GM21515 (cell line): ENCODE results near the gene DOK4.
A peak's percentile ranks its signal among the peaks of the same experiment; 100 is the strongest.
"Not testable (repeated sequence)": the region's sequence is repeated elsewhere in the genome, so short reads cannot be mapped to it uniquely, and the experiment has no call there.

Source experiments
- ATAC-seq: cut with Tn5 transposase; IDR thresholded peaks from one replicate; pipeline ENCODE4 v1.9.1; 2021; ENCODE audit not compliant: unreplicated experiment

Gene DOK4

DNA sequence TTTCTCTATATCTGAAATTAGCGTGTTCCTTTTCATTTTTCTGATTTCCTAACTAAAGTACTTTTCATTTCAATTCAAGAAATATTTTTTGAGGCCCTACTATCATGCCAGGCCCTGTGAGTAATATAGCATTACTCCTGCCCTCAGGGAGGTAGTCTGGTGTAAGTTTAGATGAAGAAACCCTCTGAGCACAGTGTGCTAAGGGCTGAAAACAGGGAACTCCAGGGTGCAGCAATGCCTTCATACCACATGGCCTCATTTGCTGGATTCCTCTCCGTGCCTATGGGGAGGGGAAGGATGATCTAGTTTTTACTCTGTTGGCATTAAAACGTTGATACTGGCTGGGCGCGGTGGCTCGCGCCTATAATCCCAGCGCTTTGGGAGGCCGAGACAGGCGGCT is 34.3 kb downstream of the DOK4 start:
- no peak for ATAC-seq

DNA sequence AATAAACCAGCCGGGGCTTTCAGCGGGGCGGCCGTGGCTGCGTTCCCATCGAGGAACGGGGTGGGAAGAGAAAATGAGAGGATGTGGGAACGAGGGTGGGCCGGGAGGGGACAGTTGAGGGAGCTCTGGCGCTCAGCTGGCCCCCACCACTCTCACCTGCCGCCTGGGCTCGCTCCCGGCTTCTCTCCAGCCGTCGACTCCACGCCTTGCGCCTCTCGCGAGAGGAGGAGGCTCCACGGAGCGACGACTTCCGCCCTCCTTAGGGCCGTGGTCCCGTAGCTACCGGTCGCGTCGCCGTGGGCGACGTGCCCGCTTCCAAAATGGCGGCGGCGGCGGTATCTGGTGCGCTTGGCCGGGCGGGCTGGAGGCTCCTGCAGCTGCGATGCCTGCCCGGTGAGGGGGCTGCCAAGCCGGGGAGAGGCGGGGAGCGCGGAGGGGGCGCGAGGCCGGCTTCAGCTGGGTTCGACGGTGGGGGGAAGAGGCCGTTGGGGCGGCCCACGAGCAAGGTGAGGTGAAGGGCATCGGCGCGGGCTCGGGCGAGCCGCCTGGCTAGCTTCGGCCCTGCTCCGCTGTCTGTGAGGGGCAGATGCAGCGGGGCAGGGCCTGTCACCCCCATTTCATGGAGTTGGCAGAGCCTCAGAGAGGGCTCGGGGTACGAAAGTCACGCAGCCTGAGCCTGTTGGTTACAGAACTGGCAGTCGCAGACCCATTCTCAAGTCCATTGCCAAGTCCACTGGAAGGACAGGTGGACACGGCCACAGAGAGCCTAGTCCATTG is 38.9 kb downstream of the DOK4 start, which contains the start of the genes CIAPIN1 and COQ9:
Gene CIAPIN1, minus strand, starts transcription at position 200 of the 777 bp plus-strand sequence. CDS start 6,457 bp downstream, outside the sequence.
Gene COQ9, plus strand, starts transcription at position 294 of the 777 bp plus-strand sequence. Its CDS starts 27 bp downstream, at position 321.
- ATAC-seq: peak; percentile 98

DNA sequence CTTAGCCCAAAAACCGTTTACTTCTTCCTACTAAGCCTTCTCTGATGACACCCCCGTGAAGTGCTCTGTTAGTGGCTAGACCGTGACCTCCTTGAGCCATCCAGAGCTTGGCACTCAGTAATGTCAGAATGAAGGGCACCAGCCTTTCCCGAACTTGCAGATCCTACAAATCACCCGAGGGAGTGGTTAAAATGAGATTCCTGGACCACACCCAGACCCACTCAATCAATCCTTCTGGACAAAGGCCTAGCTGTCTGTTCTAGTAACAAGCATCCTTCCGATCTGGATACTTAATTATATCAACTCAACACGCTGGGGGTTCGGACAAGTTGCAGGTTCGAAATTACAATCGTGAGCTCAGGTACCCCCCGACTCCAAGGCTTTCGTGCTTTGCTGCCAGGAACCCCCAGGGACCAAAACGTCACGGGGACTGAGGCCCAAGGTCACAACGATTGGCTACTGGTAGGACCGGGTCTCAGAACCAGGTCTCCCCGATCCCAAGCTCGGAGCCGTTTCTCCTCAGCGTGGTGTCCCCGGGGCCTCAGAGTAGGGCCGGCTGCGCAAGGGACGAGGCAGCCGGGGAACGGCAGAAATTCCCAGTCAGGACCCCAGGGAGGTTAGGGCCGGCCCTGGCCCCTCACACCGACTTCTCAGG is 39.6 kb downstream of the DOK4 start:
- peak; percentile 37 for ATAC-seq

DNA sequence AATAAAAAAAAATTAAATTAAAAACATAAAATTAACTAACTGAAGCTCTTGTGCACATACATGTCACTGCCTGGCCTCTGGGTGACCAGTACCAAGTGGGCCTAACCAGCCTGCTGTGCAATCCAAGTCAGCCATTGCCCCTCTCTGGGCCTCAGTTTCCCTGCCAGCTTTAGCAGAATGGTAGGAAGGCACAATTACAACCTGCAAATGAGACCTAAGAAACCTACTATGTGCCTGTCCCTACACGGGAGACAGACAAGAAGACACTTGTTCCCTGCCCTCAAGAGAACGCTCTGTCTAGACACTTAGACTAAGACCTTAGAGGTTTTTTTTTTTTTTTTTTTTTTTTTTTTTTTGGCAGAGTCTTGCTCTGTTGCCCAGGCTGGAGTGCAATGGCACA is 40.8 kb downstream of the DOK4 start:
- no peak for ATAC-seq

DNA sequence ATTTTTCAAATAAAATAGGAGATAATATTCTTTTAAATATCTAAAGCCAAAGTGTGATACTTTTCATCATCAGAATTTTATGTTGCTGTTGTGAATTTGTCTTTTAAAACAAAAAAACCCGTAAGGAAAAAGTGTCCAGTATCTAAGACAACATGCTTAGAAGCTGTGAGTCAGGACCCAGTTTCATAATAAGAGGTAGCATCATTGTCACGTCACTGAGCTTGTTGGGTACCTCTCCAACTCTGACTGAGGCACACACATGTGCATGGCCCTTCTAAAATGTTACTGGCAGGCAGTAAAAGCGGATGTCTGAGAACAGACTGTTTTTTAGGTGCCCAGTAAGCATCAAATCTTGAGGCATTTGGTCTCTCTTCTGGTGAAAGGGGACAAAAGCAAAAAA is 41.6 kb downstream of the DOK4 start:
- ATAC-seq: no peak

DNA sequence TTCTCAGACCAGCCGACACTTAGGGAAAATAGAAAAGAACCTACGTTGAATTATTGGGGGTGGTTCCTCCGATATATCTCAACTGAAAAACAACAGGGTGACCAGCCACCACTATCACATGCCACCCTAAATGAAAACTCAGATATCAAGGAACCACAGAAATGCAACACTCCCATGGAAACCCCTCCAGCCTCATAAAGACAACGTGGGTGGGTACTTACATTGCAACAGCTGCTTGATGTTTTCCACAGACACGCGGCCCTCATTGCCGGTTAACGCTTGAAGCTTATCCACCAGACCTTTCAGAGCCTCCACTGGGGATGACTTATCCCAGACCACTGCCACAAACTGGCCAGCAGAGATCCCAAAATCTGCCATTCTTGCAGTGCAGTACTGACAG is 45.7 kb downstream of the DOK4 start:
- not testable (repeated sequence) for ATAC-seq

DNA sequence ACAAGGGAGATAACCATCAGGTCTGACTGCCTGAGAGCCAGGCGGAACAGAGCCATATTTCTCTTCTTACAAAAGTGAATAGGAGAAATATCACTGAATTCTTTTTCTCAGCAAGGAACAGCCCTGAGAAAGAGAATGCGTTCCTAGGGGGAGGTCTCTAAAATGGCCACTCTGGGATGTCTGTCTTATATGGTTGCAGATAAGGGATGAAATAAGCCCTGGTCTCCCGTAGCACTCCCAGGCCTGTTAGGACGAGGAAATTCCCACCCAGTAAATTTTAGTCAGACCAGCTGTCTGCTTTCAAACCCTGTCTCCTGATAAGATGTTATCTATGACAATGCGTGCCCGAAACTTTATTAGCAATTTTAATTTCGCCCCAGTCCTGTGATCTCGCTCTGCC is 46.3 kb downstream of the DOK4 start:
- not testable (repeated sequence) for ATAC-seq

DNA sequence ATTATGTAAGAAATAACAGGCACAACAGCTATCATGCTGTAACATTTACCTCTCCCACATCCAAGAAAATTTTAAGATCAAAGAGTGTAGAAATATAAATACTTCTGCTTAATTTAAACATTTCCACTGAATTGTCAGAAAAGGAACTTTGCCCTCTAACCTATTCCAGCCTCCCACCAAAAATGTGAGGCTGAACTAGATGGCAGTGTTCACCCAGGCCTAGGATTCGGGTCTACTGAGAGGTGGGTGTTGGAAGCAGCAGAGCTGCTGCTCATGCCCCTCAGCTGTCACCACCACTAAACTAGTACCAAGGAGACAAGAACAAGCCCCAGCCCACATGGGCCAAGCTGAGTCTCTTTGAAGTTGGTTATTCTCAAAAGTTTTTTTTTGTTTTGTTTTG is 50.5 kb downstream of the DOK4 start:
- no peak for ATAC-seq

DNA sequence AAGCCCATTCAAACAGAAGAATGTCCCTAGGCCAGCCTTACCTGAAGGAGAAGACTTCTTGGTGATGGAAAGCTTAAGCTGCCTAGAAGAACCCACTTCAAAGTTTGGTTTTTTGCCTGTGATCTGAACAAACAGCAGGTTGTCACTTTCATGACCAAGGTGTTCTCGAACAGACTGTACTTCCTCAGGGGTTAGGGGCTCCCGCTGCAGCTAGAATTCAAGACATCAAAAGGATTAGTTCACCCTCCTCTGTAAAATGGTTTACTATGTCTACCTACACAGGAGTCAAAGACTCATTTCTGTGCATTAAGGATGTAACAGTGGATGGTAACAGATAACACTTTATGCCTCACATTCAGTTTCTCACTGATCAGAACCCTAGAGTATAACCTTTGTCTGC is 52.3 kb downstream of the DOK4 start:
- no peak for ATAC-seq

DNA sequence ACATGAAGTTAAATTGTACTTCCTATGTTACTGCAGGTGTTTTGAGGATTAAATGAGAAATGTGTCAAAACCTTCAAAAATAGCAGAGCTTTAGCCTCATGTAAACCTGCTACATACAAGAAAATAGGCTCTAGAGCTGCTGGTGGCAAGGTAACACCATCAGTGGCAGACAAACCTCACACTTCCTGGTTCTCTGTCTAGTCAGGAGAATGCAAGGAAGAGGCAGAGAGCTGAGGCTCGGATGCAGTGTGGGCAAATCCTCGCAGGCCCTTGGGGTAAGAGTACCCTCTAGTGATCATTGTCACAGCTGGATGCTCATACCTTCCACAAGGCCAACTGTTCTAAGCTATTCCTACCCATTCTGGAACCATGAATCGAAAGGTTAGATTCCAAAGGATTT is 53.3 kb downstream of the DOK4 start:
- ATAC-seq: no peak

DNA sequence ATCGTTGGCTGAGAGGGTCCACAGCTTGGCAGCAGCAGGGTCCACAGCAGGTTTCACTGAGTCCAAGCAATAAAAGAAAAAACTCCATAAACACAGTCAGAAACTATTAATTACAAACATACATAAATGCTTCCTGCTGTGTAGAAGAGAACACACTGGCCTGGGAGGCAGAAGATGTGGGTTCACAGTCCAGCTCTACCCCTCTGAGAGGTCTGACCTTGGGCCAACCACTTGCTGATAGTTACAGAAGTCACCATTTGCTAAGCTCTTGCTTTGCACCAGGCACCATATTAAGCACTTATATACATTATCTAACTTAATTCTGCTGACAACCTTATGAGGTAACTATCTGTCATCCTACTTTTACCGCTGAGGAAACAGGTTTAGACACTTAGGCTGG is 53.8 kb downstream of the DOK4 start:
- no peak for ATAC-seq

DNA sequence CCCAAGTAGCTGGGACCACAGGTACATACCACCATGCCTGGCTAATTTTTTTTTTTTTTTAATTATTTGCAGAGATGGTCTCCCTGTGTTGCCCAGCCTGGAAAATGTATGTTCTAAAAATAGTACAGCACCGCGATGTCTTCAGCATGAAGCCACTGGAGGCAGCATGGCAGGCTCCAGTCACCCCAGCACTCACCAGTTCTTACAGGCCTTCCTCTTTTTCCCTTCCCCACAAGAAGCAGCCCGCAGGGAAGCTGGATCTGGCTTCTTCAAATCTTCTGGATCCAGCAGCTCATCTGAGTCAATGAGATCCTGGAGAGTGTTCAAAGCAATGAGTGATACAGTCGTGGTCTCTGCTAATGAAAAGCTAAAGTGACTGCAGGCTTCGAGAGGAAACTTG is 55.3 kb downstream of the DOK4 start:
- no peak for ATAC-seq

DNA sequence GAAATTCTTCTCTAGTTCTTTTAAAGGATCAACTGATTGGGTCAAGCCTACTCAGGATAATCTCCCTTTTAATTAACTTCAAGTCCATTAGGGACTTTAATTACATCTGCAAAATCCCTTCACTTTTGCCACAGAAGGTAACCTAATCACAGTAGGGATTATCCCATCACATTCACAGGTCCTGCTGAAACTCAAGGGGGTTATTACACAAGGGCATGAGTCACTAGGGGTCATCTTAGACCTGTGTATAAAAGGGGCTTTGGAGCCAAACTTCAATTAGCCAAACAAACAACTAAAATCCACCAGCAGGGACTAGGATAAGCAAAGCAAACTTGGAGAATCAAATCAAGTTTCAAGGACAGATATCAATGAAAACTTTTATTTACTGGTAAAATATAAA is 58.5 kb downstream of the DOK4 start:
- no peak for ATAC-seq

DNA sequence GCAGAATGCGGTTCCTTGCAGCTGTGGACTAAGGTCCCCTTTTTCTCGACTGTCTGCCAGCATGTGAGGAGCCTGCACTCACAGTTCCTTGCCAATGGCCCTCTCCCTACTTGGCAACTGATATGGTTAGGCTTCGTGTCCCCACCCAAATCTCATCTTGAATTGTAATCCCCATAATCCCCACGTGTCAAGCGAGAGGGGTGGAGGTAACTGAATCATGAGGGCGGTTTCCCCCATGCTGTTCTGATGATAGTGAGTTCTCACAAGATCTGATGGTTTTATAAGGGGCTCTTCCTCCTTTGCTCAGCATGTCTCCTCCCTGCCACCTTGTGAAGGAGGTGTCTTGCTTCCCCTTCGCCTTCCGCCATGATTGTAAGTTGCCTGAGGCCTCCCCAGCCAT is 59.0 kb downstream of the DOK4 start:
- ATAC-seq: no peak

DNA sequence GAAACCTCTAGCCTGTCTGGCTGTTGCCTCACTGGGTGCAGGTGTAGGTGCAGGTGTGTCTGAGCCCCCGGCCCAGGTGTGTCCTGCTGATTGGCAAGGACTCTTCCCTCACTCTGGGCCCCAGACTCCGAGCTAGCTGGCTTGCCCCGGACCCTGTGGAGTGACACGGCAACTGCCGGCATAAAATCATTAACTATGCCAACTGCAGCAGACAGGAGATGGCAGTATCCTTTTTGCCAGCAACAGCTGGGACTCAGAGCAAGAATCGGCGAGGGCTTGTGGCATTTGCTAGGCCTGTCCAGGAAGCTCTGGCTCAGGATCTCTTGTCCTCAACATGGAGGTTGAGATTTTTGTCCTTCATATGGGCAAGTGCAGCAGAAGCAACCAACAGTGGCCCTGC is 59.9 kb downstream of the DOK4 start:
- ATAC-seq: no peak

DNA sequence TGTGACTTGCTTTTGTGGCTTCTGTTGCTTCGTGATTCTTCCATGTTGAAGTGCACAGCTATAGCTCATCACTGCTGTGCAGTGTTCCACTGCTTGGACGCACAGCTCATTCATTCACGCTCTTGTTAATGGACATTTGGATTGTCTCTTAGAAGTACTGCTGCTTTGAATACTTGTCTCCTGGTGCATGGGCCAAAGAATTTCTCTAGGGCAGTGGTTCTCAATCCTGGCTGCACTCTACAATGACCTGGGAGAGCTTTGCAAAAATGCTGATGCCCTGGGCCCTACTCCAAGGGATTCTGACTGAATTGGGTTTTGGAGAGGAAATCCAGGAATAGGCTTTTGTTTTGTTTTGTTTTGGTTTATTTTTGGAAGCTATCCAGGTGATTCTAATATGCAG is 61.7 kb downstream of the DOK4 start:
- ATAC-seq: no peak

DNA sequence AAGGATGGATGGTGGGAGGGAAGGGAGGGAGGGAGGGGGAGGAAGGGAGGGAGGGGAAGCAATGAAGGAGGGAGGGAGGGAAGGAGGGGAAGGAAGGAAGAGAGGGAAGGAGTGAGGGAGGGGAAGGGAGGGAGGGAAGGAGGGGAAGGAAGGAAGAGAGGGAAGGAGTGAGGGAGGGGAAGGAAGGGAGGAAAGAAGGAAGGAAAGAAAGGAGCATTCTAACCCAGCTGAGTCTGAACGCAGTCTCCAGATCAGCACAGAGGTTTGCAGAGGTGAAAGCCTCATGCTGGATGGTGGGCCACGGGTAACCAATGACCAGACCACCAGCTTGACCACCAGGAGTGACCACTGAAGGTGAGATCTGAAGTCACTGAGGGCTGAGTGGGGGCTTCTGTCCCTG is 63.1 kb downstream of the DOK4 start:
- no peak for ATAC-seq

DNA sequence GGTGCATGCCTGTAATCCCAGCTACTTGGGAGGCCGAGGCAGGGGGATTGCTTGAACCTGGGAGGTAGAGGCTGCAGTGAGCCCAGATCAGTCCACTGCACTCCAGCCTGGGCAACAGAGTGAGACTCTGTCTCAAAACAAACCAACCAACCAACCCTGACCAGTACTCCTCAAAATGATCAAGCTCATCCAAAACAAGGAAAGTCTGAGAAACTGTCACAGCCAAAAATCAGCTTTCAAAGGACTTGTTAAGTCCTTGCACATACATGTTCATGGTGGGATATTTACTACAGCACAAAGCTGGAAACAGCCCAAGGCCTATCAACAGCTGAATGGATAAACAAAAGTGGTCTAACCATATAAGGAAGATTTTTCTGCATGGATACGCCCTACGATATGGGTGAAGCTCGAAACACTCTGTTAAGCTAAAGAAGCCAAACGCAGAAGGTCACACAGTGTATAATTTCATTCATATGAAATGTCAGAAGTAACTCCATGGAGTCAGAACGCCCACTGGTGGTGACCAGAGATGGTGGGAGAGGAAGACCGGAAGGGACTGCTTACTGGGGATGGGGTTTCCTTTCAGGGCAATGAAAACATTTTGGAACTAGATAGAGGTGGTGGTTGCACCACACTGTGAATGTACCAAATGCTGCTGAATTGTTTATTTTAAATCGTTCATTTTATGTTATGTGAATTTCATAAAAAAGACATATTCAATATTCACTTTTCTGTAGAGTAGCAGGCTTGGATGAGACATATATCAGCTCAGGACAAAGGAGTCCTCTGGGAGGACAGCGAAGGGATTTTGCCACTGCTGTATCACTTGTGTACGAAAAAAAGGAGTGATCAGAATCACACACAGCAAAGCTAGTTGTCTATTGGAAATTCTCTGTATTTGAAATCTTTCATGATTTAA is 64.0 kb downstream of the DOK4 start:
- ATAC-seq: no peak
